Right lobe of liver (tissue), 6 donors: ENCODE data around the gene SRSF2. TPM values are rescaled to one million over a fixed set of nuclear protein-coding genes. Genes with fewer than 3 reads are reported as not detected.

Experiments
- ATAC-seq, 4 donors: fragments of 200-7000 bp; cut with Tn5 transposase; one replicate each; pipeline ENCODE4 v1.9.1; 2020; ENCODE audit warnings: mild to moderate bottlenecking in 4 of 4, moderate library complexity in 4 of 4
- DNase-seq, 3 donors: peaks; one replicate each; pipeline ENCODE4 v3.0.0-alpha.2; 2020
- H3K27ac ChIP-seq, 3 donors: fragments of 200-600 bp; one replicate each; pipeline ENCODE4 v1.8.0; 2022
- H3K27me3 ChIP-seq, 2 donors: fragments of 200-600 bp; one replicate each; pipeline ENCODE4 v1.8.0; 2022
- H3K36me3 ChIP-seq, 4 donors: fragments of 200-600 bp; sonication (generic) in 1 of 4; one replicate each; pipeline versions ENCODE4 v1.5.1 to v1.8.0; 2017 to 2022; ENCODE audit warnings: control low read depth in 1 of 4
- H3K4me1 ChIP-seq, 4 donors: fragments of 200-600 bp; sonication (generic) in 1 of 4; one replicate each; pipeline versions ENCODE4 v1.5.1 to v1.8.0; 2017 to 2022; ENCODE audit warnings: control low read depth in 1 of 4
- H3K4me3 ChIP-seq, 3 donors: fragments of 200-600 bp; one replicate each; pipeline ENCODE4 v1.8.0; 2022
- H3K9me3 ChIP-seq, 4 donors: fragments of 200-600 bp; sonication (generic) in 1 of 4; one replicate each; pipeline versions ENCODE4 v1.5.1 to v1.8.0; 2017 to 2022; ENCODE audit warnings: control low read depth in 1 of 4
- POLR2A ChIP-seq: fragments of 450-650 bp; IDR thresholded peaks from one replicate; pipeline ENCODE4 v1.6.1; 2017; ENCODE audit warnings: antibody characterized with exemption, mild to moderate bottlenecking
- WGBS: methylation state at CpG from one replicate; pipeline ENCODE4 v1.1.6; 2018; ENCODE audit warnings: low coverage, low lambda C conversion rate; ENCODE audit not compliant: insufficient coverage; ENCODE audit errors: missing lambda C conversion rate; 5-methylcytosine and 5-hydroxymethylcytosine counted together
- intact Hi-C, 2 donors: fragments of 100-400 bp; cut with DNase I; formaldehyde crosslinking; loops; one replicate each; pipeline versions ENCODE4 v1.11.2 to v1.14.1; 2022
- total RNA-seq, 6 experiments: library from RNA; depleted of rRNA in 2 of 6; stranded (reverse); fragments of >200 nt in 2 of 6; fragmentation: NEBNext Ultra II Directional in 3 of 6; extraction: Animal tissue kit (Norgen Biotek cat#: 25700) in 3 of 6; gene quantifications; one replicate each; pipeline versions ENCODE4 v1.1.0 to v1.2.4, GENCODE V29; 2016 to 2023
- TF ChIP-seq, protein P1 (sequence below), 4 donors: fragments of 200-600 bp in 3 of 4; fragments of 450-650 bp in 1 of 4; IDR thresholded peaks; one replicate each; pipeline versions ENCODE4 v1.5.1 to v1.8.0; 2016 to 2022; ENCODE audit warnings: antibody characterized with exemption in 4 of 4, mild to moderate bottlenecking in 2 of 4
- donor health status: DM: no; HTN: yes; CAD: no.
- donor health status: DM: no; HTN: no; CAD: no.
- donor health status: DM: no; HTN: no; CAD: no.
- donor health status: DM: no; HTN: yes; CAD: no.
- donor health status: DM: no; HTN: yes; CAD: no.

Gene SRSF2
- total RNA-seq, 6 experiments from 2014 or later = 62.4 to 106 (median 86.0) TPM

DNA sequence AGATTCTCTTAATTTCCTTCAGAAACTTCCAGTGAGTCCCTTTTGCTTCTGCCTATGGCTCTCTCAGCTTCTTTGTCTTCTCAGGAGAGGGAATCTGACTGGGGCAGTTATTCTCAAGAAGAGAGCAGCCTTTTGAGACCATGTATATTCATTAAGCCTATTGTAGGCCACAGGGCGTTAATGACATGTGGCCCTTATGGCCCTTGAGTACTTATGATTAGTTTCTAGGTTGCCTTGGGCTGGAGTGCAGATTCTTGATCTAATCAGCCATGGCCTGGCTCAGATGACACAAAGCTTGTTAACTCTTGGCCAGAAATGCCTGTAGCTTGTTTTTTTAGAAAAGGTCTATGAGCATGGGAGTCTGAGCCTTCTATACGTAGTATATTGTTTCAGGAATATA, 18.2 kb upstream of the SRSF2 start:
- Histone ChIP-seq H3K4me3 (no peak overlapping the region), H3K9me3 (no peaks in the 10 kb centered on the region), H3K27me3 (no peaks in the 10 kb centered on the region), H3K27ac (no peak overlapping the region), H3K36me3 (peaks cover 0 to 11% (median 5%) of the 10 kb centered on the region in 4 donors), H3K4me1 (no peaks in the 10 kb centered on the region)
- 93% methylated on average over 2 of the region's 2 CpGs for WGBS
- TF ChIP-seq, protein P1, sequence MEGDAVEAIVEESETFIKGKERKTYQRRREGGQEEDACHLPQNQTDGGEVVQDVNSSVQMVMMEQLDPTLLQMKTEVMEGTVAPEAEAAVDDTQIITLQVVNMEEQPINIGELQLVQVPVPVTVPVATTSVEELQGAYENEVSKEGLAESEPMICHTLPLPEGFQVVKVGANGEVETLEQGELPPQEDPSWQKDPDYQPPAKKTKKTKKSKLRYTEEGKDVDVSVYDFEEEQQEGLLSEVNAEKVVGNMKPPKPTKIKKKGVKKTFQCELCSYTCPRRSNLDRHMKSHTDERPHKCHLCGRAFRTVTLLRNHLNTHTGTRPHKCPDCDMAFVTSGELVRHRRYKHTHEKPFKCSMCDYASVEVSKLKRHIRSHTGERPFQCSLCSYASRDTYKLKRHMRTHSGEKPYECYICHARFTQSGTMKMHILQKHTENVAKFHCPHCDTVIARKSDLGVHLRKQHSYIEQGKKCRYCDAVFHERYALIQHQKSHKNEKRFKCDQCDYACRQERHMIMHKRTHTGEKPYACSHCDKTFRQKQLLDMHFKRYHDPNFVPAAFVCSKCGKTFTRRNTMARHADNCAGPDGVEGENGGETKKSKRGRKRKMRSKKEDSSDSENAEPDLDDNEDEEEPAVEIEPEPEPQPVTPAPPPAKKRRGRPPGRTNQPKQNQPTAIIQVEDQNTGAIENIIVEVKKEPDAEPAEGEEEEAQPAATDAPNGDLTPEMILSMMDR (IDR thresholded peaks at IDR 0.05) = no peak
- TF ChIP-seq POLR2A = no peak
- DNase-seq (no peak), ATAC-seq (no peak)
- intact Hi-C loops = no loop called here

DNA sequence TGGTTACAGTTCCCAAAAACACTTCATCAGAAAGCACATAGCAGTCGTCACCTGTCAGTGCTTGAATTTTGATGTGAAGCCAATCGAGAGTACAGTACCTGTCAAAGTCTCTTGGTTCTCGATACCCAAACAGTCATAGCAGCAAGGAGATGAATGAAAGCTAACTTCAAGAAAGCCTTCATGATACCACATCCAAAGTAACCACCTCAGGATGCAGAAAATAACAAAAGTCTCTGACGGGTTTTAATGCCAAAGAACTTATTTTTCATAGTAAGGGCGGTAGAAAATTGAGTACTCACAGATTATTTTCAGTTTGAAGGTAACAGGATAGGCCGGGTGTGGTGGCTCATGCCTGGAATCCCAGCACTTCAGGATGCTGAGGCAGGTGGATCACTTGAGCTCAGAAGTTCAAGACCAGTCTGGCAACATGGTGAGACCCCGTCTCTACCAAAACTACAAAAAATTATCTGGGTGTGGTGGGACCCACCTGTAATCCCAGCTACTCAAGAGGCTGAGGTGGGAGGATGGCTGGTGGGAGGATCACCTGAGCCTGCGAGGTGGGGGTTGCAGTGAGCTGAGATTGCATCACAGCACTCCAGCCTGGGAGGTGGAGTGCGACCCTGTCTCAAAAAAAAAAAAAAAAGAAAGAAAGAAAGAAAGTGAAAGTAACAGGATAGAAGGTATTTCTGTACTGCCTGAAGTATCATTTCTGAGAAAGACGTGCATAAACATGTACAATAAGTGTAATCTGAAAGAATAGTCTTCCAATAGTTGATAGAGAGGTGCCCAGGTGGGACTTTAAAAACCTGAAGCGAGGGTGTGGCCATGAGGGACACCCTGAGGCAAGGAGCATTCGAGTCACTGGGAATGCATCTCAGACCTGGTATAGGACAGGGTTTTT, 16.2 kb upstream of the SRSF2 start:
- Histone ChIP-seq H3K36me3 (peaks cover 0 to 8% (median 4%) of the 10 kb centered on the region in 4 donors), H3K4me1 (no peaks in the 10 kb centered on the region), H3K27ac (no peak overlapping the region), H3K4me3 (no peak overlapping the region), H3K27me3 (no peaks in the 10 kb centered on the region), H3K9me3 (no peaks in the 10 kb centered on the region)
- intact Hi-C loops = no loop called here
- 80% methylated on average over 11 of the region's 12 CpGs for WGBS
- no peak for TF ChIP-seq POLR2A
- TF ChIP-seq, protein P1 (IDR thresholded peaks at IDR 0.05) = no peak
- no peak for DNase-seq
- no peak for ATAC-seq

DNA sequence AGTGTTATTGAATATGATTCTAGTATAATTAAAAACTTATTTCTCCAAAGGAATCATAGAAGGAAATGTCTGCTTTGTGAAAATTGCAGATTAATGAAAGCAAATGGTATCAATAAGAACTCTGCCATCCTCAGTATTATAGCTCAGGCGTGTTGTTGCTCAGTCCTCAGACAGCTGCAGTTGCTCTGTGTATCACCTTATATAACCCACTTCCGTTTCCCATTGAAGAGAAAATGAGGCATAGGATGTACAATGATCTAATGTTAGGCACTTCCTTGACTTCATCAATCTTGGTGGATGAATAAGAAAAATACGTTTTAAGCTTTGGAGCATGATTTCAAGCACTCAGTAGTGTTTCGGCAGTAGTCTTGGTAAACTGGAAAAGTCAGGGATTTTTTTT, 14.9 kb upstream of the SRSF2 start:
- no peaks in the 10 kb centered on the region for H3K4me1 ChIP-seq
- H3K27ac ChIP-seq = no peak overlapping the region
- DNase-seq (no peak), ATAC-seq (peak in 1 of 4 donors; percentile 41)
- intact Hi-C loops = no loop called here
- no peaks in the 10 kb centered on the region for H3K9me3 ChIP-seq
- no peaks in the 10 kb centered on the region for H3K27me3 ChIP-seq
- TF ChIP-seq, protein P1 (IDR thresholded peaks at IDR 0.05) = no peak
- no peak for TF ChIP-seq POLR2A
- WGBS = 79% methylated on average over 4 of the region's 4 CpGs
- peaks cover 0 to 8% (median 2%) of the 10 kb centered on the region in 4 donors for H3K36me3 ChIP-seq
- no peak overlapping the region for H3K4me3 ChIP-seq

DNA sequence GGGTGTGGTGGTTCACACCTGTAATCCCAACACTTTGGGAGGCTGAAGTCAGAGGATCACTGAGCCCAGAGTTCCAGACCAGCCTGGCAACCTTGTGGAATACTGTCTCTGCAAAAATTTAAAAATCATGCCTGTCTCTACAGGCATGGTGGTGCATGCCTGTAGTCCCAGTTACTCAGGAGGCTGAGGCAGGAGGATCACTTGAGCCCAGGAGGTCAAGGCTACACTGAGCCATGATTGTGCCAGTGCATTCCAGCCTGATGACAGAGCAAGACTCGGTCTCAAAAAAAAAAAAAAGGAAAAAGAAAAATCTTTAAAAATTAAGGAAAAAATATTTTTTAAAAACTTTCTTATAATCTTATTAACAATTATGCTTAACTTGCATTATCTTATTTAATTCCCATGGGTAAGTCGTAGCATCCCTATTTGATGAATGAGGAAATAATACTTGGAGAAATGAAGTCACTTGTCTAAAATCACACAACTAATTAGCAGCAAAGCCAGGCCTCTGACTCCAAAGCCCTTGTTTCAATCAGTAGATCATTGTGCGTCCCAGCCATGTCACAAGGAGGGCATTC, 14.4 kb upstream of the SRSF2 start:
- Histone ChIP-seq H3K4me1 (no peaks in the 10 kb centered on the region), H3K27ac (no peak overlapping the region), H3K9me3 (no peaks in the 10 kb centered on the region), H3K4me3 (no peak overlapping the region), H3K36me3 (peaks cover 0 to 8% (median 4%) of the 10 kb centered on the region in 4 donors), H3K27me3 (no peaks in the 10 kb centered on the region)
- intact Hi-C loops = no loop called here
- ATAC-seq (no peak), DNase-seq (no peak)
- TF ChIP-seq, protein P1 (IDR thresholded peaks at IDR 0.05) = no peak
- no peak for TF ChIP-seq POLR2A
- WGBS = 81% methylated on average over 3 of the region's 3 CpGs
